ENCODE measurements around the gene C6orf52. TPM values are rescaled to one million over a fixed set of nuclear protein-coding genes. Genes with fewer than 3 reads are reported as not detected.

Gene C6orf52
- polyA plus RNA-seq, 1 donor from 2014 or later = 9.4 TPM

- TF ChIP-seq SMC3 (conservative IDR thresholded peaks at IDR 0.05; ENCODE audit: poor library complexity) (no peak), EP300 (conservative IDR thresholded peaks at IDR 0.05; ENCODE audit: poor library complexity, severe bottlenecking) (no peak)
These were observed 39.4 kb upstream of the C6orf52 start (continued) for GRCh38 chr6:10733863-10734262.

GRCh38 chr6:10733151-10733715 lies 38.8 kb upstream of the C6orf52 start:
- TF ChIP-seq, protein P1, sequence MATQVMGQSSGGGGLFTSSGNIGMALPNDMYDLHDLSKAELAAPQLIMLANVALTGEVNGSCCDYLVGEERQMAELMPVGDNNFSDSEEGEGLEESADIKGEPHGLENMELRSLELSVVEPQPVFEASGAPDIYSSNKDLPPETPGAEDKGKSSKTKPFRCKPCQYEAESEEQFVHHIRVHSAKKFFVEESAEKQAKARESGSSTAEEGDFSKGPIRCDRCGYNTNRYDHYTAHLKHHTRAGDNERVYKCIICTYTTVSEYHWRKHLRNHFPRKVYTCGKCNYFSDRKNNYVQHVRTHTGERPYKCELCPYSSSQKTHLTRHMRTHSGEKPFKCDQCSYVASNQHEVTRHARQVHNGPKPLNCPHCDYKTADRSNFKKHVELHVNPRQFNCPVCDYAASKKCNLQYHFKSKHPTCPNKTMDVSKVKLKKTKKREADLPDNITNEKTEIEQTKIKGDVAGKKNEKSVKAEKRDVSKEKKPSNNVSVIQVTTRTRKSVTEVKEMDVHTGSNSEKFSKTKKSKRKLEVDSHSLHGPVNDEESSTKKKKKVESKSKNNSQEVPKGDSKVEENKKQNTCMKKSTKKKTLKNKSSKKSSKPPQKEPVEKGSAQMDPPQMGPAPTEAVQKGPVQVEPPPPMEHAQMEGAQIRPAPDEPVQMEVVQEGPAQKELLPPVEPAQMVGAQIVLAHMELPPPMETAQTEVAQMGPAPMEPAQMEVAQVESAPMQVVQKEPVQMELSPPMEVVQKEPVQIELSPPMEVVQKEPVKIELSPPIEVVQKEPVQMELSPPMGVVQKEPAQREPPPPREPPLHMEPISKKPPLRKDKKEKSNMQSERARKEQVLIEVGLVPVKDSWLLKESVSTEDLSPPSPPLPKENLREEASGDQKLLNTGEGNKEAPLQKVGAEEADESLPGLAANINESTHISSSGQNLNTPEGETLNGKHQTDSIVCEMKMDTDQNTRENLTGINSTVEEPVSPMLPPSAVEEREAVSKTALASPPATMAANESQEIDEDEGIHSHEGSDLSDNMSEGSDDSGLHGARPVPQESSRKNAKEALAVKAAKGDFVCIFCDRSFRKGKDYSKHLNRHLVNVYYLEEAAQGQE (IDR thresholded peaks at IDR 0.05; ENCODE audit: borderline replicate concordance) = no peak
- TF ChIP-seq POLR2AphosphoS5 (IDR thresholded peaks at IDR 0.05) (no peak), CTCF (IDR thresholded peaks at IDR 0.05; ENCODE audit: poor library complexity, severe bottlenecking) (no peak), RAD21 (conservative IDR thresholded peaks at IDR 0.05) (no peak), EZH2 (IDR thresholded peaks at IDR 0.05; ENCODE audit: borderline replicate concordance, insufficient read depth, low read length, poor library complexity, severe bottlenecking) (no peak), TAF1 (IDR thresholded peaks at IDR 0.05; ENCODE audit: low read depth) (no peak), EP300 (conservative IDR thresholded peaks at IDR 0.05; ENCODE audit: poor library complexity, severe bottlenecking) (no peak), MXI1 (conservative IDR thresholded peaks at IDR 0.05; ENCODE audit: poor library complexity, severe bottlenecking) (no peak), SMC3 (conservative IDR thresholded peaks at IDR 0.05; ENCODE audit: poor library complexity) (no peak)
- Histone ChIP-seq H3K9me2 (ENCODE audit: insufficient read depth, low read length) (no peaks in the 10 kb centered on the region), H3K27me3 (ENCODE audit: insufficient read depth, low read depth, low read length) (no peaks in the 10 kb centered on the region), H2AFZ (ENCODE audit: low read depth, low read length) (no peak overlapping the region), H3K9me3 (ENCODE audit: low read length) (no peaks in the 10 kb centered on the region), H3K79me2 (replicated peaks; ENCODE audit: insufficient read depth, low read length) (no peaks in the 10 kb centered on the region), H3K27ac (ENCODE audit: low read length) (no peak overlapping the region), H4K20me1 (ENCODE audit: insufficient read depth) (no peaks in the 10 kb centered on the region), H3K4me3 (ENCODE audit: low read length) (no peak overlapping the region), H3K9ac (ENCODE audit: low read length) (no peak overlapping the region), H3K4me2 (ENCODE audit: low read length) (no peak overlapping the region), H3K36me3 (ENCODE audit: insufficient read depth, low read length) (no peaks in the 10 kb centered on the region), H3F3A (ENCODE audit: insufficient read depth, low read length, poor library complexity, severe bottlenecking) (no peaks in the 10 kb centered on the region)

- no peaks in the 10 kb centered on the region for H3K79me2 ChIP-seq (replicated peaks; ENCODE audit: insufficient read depth, low read length)
- H3K4me3 ChIP-seq (ENCODE audit: low read length) = no peak overlapping the region
- H3K36me3 ChIP-seq (ENCODE audit: insufficient read depth, low read length) = no peaks in the 10 kb centered on the region
- H2AFZ ChIP-seq (ENCODE audit: low read depth, low read length) = no peak overlapping the region
- H3K9ac ChIP-seq (ENCODE audit: low read length) = no peak overlapping the region
- H3K27me3 ChIP-seq (ENCODE audit: insufficient read depth, low read depth, low read length) = no peaks in the 10 kb centered on the region
- H4K20me1 ChIP-seq (ENCODE audit: insufficient read depth) = no peaks in the 10 kb centered on the region
- H3K27ac ChIP-seq (ENCODE audit: low read length) = no peak overlapping the region
- H3K9me3 ChIP-seq (ENCODE audit: low read length) = no peaks in the 10 kb centered on the region
- H3K4me2 ChIP-seq (ENCODE audit: low read length) = no peak overlapping the region
- H3F3A ChIP-seq (ENCODE audit: insufficient read depth, low read length, poor library complexity, severe bottlenecking) = no peaks in the 10 kb centered on the region
- TF ChIP-seq, protein P1 (IDR thresholded peaks at IDR 0.05; ENCODE audit: borderline replicate concordance) = no peak
- TF ChIP-seq POLR2AphosphoS5 (IDR thresholded peaks at IDR 0.05) (no peak), CTCF (IDR thresholded peaks at IDR 0.05; ENCODE audit: poor library complexity, severe bottlenecking) (no peak), SMC3 (conservative IDR thresholded peaks at IDR 0.05; ENCODE audit: poor library complexity) (no peak), EZH2 (IDR thresholded peaks at IDR 0.05; ENCODE audit: borderline replicate concordance, insufficient read depth, low read length, poor library complexity, severe bottlenecking) (no peak)
- no peaks in the 10 kb centered on the region for H3K9me2 ChIP-seq (ENCODE audit: insufficient read depth, low read length)
These were observed 35.8 kb upstream of the C6orf52 start for GRCh38 chr6:10730254-10730653.
